Mammary epithelial cell (primary cell): ENCODE measurements around the gene RAX2.

Source experiments
- EZH2 ChIP-seq: IDR thresholded peaks from 2 replicates; pipeline ENCODE4 v1.6.1; 2012; ENCODE audit warnings: low read length, inconsistent platforms, borderline replicate concordance
- TF ChIP-seq, protein P1 (sequence below), 2 donors: IDR thresholded peaks in 1 of 2; conservative IDR thresholded peaks in 1 of 2; 2 replicates each; pipeline ENCODE4 v1.5.1; 2011 to 2012; ENCODE audit warnings: inconsistent platforms in 2 of 2, low read length in 2 of 2, mild to moderate bottlenecking in 2 of 2, control low read depth in 1 of 2, low read depth in 1 of 2; ENCODE audit not compliant: insufficient read depth in 1 of 2; ENCODE audit errors: extremely low read depth in 1 of 2

DNA sequence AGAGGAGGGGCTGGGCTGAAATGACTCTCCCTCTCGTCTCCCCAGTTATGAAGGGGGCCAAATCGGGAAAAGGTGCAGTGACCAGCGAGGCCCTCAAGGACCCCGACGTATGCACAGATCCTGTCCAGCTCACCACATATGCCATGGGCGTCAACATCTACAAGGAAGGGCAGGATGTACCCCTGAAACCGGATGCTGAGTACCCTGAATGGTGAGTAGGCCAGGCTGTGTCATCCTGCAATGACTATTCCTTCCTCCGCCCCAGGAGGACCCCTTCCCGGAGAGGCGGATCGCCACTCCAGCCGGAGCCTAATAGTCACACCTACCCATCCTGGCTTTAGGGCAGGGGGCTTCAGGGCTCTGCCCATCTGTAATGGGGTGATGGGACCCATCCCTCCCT lies 6.9 kb downstream of the RAX2 start:
- TF ChIP-seq, protein P1, sequence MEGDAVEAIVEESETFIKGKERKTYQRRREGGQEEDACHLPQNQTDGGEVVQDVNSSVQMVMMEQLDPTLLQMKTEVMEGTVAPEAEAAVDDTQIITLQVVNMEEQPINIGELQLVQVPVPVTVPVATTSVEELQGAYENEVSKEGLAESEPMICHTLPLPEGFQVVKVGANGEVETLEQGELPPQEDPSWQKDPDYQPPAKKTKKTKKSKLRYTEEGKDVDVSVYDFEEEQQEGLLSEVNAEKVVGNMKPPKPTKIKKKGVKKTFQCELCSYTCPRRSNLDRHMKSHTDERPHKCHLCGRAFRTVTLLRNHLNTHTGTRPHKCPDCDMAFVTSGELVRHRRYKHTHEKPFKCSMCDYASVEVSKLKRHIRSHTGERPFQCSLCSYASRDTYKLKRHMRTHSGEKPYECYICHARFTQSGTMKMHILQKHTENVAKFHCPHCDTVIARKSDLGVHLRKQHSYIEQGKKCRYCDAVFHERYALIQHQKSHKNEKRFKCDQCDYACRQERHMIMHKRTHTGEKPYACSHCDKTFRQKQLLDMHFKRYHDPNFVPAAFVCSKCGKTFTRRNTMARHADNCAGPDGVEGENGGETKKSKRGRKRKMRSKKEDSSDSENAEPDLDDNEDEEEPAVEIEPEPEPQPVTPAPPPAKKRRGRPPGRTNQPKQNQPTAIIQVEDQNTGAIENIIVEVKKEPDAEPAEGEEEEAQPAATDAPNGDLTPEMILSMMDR (conservative IDR thresholded peaks at IDR 0.05 in 1 of 2, IDR thresholded peaks at IDR 0.05 in 1 of 2; ENCODE audit: extremely low read depth in 1 of 2, insufficient read depth in 1 of 2, low read depth in 1 of 2, low read length in 2 of 2): no peak
- no peak for TF ChIP-seq EZH2
